ENCODE data around the gene CLEC2A. TPM values are rescaled to one million over a fixed set of nuclear protein-coding genes. Genes with fewer than 3 reads are reported as not detected.

The CLEC2A gene
- total and polyA plus RNA-seq, 2 experiments from 2014 or later = not detected

DNA sequence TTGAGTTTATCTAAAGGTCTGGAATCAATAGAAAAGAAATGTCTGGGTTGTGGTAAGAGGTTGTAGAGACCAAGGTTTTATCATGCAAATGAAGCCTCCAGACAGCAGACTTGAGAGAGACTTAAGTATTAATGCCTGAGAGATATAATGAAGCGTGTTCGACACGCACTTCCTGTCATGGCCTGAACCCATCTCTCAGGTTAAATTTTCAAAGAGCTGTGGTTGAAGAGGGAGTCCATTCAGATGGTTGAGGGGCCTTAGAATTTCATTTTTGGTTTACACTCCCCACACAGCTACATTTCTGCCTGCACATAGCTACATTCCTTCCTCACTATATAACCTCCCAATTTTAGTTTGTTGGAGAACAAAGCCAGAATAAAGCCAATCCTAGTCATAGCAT lies 28.9 kb upstream of the CLEC2A start (continued):
- no peak for TF ChIP-seq ZNF114 (CRISPR knock-in tag; IDR thresholded peaks at IDR 0.05)
- TF ChIP-seq, protein P1, sequence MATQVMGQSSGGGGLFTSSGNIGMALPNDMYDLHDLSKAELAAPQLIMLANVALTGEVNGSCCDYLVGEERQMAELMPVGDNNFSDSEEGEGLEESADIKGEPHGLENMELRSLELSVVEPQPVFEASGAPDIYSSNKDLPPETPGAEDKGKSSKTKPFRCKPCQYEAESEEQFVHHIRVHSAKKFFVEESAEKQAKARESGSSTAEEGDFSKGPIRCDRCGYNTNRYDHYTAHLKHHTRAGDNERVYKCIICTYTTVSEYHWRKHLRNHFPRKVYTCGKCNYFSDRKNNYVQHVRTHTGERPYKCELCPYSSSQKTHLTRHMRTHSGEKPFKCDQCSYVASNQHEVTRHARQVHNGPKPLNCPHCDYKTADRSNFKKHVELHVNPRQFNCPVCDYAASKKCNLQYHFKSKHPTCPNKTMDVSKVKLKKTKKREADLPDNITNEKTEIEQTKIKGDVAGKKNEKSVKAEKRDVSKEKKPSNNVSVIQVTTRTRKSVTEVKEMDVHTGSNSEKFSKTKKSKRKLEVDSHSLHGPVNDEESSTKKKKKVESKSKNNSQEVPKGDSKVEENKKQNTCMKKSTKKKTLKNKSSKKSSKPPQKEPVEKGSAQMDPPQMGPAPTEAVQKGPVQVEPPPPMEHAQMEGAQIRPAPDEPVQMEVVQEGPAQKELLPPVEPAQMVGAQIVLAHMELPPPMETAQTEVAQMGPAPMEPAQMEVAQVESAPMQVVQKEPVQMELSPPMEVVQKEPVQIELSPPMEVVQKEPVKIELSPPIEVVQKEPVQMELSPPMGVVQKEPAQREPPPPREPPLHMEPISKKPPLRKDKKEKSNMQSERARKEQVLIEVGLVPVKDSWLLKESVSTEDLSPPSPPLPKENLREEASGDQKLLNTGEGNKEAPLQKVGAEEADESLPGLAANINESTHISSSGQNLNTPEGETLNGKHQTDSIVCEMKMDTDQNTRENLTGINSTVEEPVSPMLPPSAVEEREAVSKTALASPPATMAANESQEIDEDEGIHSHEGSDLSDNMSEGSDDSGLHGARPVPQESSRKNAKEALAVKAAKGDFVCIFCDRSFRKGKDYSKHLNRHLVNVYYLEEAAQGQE (IDR thresholded peaks at IDR 0.05; ENCODE audit: unreplicated experiment) = no peak
- TF ChIP-seq CREB1 (CRISPR knock-in tag; IDR thresholded peaks at IDR 0.05; ENCODE audit: low read depth) = no peak

DNA sequence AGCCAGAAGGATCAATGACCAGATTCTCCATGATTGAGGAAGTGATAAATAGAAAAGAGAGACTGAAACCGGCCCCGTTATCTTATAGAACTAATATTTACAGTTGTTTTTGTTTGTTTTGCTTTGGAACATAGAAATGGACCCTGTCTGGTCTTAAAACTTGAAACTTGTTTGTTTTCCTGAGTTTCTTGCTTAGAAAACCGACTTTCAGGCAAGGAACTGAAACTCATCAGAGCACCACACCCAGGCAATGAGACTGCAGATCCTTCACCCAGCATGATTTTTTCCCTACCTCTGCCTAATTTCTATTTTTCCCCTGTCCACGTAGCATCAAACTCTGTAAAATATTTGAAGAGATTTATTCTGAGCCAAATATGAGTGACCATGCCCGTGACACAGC lies 28.4 kb upstream of the CLEC2A start:
- TF ChIP-seq EZH2phosphoT487 (IDR thresholded peaks at IDR 0.05; ENCODE audit: unreplicated experiment) (no peak), ZNF114 (CRISPR knock-in tag; IDR thresholded peaks at IDR 0.05) (no peak), POLR2AphosphoS5 (IDR thresholded peaks at IDR 0.05; ENCODE audit: low read depth) (no peak), ZNF331 (CRISPR knock-in tag; IDR thresholded peaks at IDR 0.05; ENCODE audit: low read depth) (no peak)
- TF ChIP-seq, protein P1 (IDR thresholded peaks at IDR 0.05; ENCODE audit: unreplicated experiment) = no peak
- TF ChIP-seq, protein P2, sequence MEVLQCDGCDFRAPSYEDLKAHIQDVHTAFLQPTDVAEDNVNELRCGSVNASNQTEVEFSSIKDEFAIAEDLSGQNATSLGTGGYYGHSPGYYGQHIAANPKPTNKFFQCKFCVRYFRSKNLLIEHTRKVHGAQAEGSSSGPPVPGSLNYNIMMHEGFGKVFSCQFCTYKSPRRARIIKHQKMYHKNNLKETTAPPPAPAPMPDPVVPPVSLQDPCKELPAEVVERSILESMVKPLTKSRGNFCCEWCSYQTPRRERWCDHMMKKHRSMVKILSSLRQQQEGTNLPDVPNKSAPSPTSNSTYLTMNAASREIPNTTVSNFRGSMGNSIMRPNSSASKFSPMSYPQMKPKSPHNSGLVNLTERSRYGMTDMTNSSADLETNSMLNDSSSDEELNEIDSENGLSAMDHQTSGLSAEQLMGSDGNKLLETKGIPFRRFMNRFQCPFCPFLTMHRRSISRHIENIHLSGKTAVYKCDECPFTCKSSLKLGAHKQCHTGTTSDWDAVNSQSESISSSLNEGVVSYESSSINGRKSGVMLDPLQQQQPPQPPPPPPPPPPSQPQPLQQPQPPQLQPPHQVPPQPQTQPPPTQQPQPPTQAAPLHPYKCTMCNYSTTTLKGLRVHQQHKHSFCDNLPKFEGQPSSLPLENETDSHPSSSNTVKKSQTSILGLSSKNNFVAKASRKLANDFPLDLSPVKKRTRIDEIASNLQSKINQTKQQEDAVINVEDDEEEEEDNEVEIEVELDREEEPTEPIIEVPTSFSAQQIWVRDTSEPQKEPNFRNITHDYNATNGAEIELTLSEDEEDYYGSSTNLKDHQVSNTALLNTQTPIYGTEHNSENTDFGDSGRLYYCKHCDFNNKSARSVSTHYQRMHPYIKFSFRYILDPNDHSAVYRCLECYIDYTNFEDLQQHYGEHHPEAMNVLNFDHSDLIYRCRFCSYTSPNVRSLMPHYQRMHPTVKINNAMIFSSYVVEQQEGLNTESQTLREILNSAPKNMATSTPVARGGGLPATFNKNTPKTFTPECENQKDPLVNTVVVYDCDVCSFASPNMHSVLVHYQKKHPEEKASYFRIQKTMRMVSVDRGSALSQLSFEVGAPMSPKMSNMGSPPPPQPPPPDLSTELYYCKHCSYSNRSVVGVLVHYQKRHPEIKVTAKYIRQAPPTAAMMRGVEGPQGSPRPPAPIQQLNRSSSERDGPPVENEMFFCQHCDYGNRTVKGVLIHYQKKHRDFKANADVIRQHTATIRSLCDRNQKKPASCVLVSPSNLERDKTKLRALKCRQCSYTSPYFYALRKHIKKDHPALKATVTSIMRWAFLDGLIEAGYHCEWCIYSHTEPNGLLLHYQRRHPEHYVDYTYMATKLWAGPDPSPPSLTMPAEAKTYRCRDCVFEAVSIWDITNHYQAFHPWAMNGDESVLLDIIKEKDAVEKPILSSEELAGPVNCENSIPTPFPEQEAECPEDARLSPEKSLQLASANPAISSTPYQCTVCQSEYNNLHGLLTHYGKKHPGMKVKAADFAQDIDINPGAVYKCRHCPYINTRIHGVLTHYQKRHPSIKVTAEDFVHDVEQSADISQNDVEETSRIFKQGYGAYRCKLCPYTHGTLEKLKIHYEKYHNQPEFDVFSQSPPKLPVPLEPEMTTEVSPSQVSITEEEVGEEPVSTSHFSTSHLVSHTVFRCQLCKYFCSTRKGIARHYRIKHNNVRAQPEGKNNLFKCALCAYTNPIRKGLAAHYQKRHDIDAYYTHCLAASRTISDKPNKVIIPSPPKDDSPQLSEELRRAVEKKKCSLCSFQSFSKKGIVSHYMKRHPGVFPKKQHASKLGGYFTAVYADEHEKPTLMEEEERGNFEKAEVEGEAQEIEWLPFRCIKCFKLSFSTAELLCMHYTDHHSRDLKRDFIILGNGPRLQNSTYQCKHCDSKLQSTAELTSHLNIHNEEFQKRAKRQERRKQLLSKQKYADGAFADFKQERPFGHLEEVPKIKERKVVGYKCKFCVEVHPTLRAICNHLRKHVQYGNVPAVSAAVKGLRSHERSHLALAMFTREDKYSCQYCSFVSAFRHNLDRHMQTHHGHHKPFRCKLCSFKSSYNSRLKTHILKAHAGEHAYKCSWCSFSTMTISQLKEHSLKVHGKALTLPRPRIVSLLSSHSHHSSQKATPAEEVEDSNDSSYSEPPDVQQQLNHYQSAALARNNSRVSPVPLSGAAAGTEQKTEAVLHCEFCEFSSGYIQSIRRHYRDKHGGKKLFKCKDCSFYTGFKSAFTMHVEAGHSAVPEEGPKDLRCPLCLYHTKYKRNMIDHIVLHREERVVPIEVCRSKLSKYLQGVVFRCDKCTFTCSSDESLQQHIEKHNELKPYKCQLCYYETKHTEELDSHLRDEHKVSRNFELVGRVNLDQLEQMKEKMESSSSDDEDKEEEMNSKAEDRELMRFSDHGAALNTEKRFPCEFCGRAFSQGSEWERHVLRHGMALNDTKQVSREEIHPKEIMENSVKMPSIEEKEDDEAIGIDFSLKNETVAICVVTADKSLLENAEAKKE (CRISPR knock-in tag; IDR thresholded peaks at IDR 0.05) = no peak
- TF ChIP-seq, protein P3, sequence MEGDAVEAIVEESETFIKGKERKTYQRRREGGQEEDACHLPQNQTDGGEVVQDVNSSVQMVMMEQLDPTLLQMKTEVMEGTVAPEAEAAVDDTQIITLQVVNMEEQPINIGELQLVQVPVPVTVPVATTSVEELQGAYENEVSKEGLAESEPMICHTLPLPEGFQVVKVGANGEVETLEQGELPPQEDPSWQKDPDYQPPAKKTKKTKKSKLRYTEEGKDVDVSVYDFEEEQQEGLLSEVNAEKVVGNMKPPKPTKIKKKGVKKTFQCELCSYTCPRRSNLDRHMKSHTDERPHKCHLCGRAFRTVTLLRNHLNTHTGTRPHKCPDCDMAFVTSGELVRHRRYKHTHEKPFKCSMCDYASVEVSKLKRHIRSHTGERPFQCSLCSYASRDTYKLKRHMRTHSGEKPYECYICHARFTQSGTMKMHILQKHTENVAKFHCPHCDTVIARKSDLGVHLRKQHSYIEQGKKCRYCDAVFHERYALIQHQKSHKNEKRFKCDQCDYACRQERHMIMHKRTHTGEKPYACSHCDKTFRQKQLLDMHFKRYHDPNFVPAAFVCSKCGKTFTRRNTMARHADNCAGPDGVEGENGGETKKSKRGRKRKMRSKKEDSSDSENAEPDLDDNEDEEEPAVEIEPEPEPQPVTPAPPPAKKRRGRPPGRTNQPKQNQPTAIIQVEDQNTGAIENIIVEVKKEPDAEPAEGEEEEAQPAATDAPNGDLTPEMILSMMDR (conservative IDR thresholded peaks at IDR 0.05; ENCODE audit: low read depth in 2 of 2) = no peak
- Histone ChIP-seq H3F3A (replicated peaks; ENCODE audit: low read depth) (no peaks in the 10 kb centered on the region), H3K27me3 (ENCODE audit: insufficient read depth) (no peaks in the 10 kb centered on the region), H2AFZ (no peak overlapping the region; the same call in 1 of the 2 replicates), H3K4me1 (ENCODE audit: insufficient read depth) (peaks cover 7% of the 10 kb centered on the region), H3K79me2 (replicated peaks; ENCODE audit: insufficient read depth) (no peaks in the 10 kb centered on the region), H3K4me3 (no peak overlapping the region), H3K36me3 (ENCODE audit: insufficient read depth) (no peaks in the 10 kb centered on the region), H3K4me2 (no peak overlapping the region), H4K20me1 (replicated peaks; ENCODE audit: insufficient read depth) (no peaks in the 10 kb centered on the region), H3K9me2 (ENCODE audit: insufficient read depth) (0 out of 2 replicates have a peak, but pooled peaks cover 4% of the 10 kb centered on the region), H3K27ac (ENCODE audit: low read depth) (no peak overlapping the region)
- no peak for DNase-seq (ENCODE audit: low spot score)
- ATAC-seq = no peak
- Mint-ChIP-seq H3K27me3 (ENCODE audit: insufficient read depth, low read depth, poor library complexity) (peaks cover 2% of the 10 kb centered on the region), H3K4me1 (peaks cover 15% of the 10 kb centered on the region), H3K27ac (0 out of 2 replicates have a peak overlapping the region, but pooled peaks have one; percentile 23), H3K4me3 (no peak overlapping the region), H3K36me3 (ENCODE audit: low read depth) (no peaks in the 10 kb centered on the region), H3K9me3 (no peaks in the 10 kb centered on the region)
